ENCODE measurements around the gene ENDOU.

- TF ChIP-seq EP300 (IDR thresholded peaks at IDR 0.05) (no peak), CTCF (IDR thresholded peaks at IDR 0.05) (no peak)
Observed at GRCh38 chr12:47737936-47738594, 12.8 kb upstream of the ENDOU start.

Measured in upper lobe of left lung (tissue), 4 donors.